ENCODE results near the gene VPS9D1.

VPS9D1 gene

DNA sequence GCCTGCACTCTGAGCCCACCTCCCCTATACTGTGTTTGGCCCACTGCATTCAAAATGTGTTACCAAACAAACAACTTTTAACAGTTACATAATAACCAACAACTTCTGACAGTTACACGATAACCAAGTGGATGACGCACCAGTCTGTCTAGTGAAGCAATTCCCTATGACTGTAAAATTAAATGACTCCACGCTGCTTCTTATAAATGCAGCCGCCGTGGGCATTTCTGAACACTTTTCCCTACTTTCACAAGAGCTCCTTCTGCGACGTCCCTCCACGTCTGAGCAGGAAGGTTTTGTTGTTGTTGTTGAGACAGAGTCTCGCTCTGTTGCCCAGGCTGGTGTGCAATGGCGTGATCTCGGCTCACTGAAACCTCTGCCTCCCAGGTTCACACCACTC is 28.2 kb upstream of the VPS9D1 start:
- no peak overlapping the region for H3K27ac ChIP-seq
- TF ChIP-seq, protein P1, sequence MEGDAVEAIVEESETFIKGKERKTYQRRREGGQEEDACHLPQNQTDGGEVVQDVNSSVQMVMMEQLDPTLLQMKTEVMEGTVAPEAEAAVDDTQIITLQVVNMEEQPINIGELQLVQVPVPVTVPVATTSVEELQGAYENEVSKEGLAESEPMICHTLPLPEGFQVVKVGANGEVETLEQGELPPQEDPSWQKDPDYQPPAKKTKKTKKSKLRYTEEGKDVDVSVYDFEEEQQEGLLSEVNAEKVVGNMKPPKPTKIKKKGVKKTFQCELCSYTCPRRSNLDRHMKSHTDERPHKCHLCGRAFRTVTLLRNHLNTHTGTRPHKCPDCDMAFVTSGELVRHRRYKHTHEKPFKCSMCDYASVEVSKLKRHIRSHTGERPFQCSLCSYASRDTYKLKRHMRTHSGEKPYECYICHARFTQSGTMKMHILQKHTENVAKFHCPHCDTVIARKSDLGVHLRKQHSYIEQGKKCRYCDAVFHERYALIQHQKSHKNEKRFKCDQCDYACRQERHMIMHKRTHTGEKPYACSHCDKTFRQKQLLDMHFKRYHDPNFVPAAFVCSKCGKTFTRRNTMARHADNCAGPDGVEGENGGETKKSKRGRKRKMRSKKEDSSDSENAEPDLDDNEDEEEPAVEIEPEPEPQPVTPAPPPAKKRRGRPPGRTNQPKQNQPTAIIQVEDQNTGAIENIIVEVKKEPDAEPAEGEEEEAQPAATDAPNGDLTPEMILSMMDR (conservative IDR thresholded peaks at IDR 0.05), result no peak

DNA sequence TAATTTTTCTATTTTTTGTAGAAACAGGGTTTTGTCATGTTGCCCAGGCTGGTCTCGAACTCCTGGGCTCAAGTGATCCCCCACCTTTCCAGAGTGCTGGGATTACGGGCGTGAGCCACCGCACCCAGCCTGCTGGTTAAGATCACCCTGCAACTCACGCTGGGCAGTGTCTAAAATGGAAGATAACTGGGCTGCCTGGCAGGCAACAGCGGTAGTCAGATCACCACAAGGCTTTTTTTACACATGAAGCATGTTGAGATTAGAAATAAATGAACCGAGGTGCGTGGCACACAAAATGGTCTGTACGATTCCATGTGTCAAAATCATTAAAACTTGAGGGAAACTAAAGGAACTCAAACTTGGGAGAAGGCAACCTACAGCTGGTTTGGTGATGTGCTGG is 27.4 kb upstream of the VPS9D1 start:
- TF ChIP-seq, protein P1 (conservative IDR thresholded peaks at IDR 0.05), result no peak
- H3K27ac ChIP-seq, result no peak overlapping the region

DNA sequence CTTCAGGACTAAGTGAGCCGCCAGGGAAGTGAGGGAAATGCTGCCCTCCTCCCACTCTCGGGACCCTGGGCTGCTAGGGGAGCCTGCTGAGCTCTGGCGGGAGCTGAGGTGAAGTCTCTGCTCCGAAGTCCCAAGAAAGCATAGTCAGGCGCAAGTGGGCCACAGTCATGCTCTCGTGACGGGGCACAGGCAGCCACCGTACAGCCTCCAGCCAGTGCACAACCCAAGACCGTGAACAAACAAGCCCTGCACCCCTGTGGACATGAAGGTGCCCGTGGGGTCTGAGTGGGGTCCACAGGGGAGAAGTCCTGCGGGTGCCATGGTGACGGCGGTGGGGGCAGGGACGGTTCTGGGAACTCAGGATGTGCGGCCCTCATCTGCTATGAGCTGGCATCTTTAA is 25.3 kb upstream of the VPS9D1 start:
- TF ChIP-seq, protein P1 (conservative IDR thresholded peaks at IDR 0.05), result no peak
- no peak overlapping the region for H3K27ac ChIP-seq

DNA sequence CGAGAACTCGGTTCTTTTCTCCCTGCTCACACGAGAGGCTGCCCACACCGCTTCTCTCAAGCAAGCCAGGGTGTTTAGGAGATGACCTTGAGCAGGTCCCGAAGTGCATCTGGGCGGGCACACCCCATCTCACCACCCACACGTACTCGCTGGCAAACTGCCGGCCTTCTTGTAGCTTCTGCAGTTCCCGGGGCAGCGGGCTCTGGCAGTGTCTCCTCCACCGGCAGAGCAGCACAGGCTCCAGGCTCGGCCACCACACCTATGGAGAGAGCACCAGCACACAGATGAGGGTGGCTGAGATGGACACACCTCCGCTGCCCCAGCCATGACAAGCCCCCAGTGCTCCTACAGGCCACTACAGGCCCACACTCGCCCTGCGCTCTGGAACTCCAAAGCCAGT is 24.1 kb upstream of the VPS9D1 start:
- TF ChIP-seq, protein P1 (conservative IDR thresholded peaks at IDR 0.05), result no peak
- no peak overlapping the region for H3K27ac ChIP-seq

DNA sequence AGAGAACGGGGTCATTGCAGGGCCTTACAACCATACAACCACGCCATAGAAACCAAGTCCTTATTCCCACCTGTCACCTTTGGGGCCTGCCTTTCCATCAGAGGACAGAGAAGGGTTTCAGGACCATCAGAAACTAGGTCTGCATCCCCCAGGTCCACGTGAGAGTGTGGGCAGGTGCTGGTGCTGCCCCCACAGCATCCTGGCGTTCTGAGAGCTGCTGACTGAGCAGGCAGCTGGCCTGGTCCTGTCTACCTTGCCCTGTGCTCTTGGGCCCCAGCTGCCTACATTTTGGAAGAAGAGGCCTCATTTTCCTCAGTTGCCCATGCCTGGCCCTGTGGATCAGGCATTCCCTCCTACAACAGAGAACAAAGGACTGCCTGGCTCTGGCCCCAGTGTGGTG is 22.2 kb upstream of the VPS9D1 start:
- H3K27ac ChIP-seq, result no peak overlapping the region

DNA sequence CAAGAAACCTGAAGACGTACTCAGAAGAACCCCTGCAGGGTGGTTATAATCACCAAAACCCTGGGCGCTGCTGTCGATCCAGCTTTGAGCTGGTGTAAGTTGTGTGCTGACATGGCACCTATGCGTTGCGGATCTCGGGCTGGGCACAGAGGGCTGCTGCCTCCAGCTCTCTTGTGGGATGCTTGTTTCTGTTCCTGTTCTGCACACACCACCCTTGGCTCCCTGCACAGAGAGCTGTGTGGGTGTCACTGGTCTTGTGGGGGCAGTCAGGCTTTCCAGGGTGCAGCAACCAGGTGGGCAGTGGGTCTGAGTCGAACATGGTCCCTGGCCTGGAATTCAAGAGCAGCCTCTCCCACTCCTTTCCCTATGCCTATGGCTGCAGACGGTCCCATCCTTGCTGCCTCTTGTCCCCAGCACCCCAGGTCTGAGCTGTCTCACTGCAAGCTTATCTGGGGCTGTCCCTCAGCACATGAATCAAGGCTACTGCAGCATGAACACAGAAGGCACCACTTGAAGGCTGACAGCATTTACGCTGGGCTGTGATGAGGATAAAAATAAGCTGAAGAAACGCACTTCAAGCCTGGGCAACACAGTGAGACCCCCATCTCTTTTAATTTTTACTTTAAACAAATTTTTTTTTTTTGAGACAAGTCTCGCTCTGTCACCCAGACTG is 20.8 kb upstream of the VPS9D1 start:
- TF ChIP-seq, protein P1 (conservative IDR thresholded peaks at IDR 0.05), result no peak
- H3K27ac ChIP-seq, result no peak overlapping the region

More for the DNA sequence above, 22.2 kb upstream of the VPS9D1 start:
- TF ChIP-seq, protein P1 (conservative IDR thresholded peaks at IDR 0.05), result no peak

DNA sequence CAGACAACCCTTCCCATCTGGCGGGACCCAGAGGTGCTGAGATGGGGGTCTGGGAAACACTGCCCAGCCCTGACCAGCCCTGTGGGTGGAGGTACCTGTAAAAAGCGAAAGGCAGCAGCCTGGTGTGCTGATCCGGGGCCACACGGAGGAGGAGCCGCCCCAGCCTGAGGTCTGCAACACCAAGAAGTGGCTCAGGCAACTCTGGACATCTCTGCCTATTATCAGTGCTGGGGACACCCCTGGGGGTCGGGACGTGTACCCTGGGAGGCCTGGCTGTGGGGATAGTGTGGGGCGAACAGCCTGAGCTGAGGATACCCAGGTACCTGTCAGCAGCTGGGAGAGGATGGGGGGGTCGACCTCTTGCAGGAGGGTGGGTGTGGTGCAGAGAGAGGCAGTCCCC is 18.7 kb upstream of the VPS9D1 start:
- TF ChIP-seq, protein P1 (conservative IDR thresholded peaks at IDR 0.05), result no peak
- H3K27ac ChIP-seq, result no peak overlapping the region
